Measurements from ENCODE around the gene MAGEC3.
"Not testable (repeated sequence)": the region's sequence is repeated elsewhere in the genome, so short reads cannot be mapped to it uniquely, and the experiment has no call there.

MAGEC3 gene, protein sequence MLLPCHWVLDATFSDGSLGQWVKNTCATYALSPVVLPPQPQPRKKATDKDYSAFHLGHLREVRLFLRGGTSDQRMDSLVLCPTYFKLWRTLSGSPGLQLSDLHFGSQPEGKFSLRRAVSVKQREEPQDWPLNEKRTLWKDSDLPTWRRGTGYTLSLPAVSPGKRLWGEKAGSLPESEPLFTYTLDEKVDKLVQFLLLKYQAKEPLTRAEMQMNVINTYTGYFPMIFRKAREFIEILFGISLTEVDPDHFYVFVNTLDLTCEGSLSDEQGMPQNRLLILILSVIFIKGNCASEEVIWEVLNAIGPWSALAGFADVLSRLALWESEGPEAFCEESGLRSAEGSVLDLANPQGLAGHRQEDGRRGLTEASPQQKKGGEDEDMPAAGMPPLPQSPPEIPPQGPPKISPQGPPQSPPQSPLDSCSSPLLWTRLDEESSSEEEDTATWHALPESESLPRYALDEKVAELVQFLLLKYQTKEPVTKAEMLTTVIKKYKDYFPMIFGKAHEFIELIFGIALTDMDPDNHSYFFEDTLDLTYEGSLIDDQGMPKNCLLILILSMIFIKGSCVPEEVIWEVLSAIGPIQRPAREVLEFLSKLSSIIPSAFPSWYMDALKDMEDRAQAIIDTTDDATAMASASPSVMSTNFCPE

DNA sequence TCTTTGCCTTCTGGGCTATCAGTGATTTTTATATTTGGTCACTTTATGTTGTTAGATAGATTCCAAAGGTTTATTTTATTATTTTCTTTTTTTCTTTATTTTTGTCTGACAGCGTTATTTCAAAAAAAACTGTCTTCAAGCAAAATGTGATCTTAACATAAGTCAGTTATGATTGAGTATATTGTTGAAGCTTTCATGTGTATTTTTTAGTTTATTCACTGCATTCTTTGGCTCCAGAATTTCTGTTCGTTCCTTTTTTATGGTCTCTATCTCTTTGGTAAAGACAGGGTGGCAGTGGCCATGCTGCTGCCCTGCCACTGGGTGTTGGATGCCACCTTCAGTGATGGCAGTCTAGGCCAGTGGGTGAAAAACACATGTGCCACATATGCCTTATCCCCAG is at the start of gene MAGEC3:
TSS of gene MAGEC3 (plus strand) at position 301 of the 400 bp plus-strand sequence. CDS start at position 301, 0 bp downstream.
- DNase-seq: no peak

DNA sequence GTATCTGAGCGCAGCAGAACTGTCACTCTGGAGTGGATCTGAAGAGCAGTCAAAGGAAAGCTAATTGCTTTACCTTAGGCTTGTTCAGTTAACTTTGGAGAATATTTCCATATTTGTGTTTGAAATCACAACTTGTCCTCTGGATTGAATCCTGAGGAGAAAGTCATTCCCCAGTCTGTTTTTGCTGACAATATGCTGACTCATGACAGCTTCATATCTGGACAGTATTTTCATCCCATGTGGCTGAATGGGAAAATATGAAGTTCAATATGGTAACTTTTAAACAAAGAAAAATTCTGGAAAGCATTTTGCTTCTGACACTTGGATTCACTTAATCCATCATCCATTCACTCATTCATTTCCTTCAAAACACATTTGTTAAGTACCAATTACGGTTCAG is 46.3 kb upstream of the MAGEC3 start:
- DNase-seq: no peak

DNA sequence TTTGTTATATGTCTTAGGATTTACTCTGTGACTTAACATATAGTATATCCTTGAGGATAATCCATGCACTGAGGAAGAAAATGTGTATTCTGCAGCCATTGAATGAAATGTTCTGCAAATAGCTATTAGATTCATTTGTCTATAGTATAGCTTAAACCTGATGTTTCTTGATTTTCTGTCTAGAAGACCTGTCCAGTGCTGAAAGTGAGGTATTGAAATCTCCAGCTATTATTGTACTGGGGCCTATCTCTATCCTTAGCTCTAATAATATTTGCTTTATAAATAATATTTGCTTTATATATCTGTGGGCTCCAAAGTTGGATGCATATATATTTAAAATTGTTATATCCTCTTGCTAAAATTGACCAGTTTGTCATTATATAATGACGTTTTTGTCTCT is 26.7 kb upstream of the MAGEC3 start:
- DNase-seq: no peak

GRCh38 chrX:141814213-141814857 is 23.8 kb upstream of the MAGEC3 start:
- no peak for DNase-seq

DNA sequence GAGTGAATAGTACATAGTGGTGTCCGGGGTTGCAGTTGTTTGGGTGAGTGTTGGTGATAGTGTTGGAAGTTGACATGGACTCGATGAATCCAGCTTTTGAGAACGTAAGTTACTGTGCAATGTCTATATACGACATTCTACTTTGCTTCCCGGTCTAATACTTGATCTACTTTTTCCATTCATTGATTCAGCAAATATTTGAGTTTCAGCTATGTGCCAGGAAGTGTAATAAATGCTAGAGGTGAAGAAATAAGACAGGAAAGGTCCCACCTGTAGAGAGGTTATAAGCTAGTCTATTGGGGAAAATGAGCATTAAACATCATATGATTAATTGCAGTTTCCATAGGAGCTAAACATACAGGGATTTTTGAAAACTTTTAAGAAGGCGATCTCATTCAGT is 22.2 kb upstream of the MAGEC3 start:
- no peak for DNase-seq

GRCh38 chrX:141832247-141832646 is 5.9 kb upstream of the MAGEC3 start:
- DNase-seq: no peak

- no peak for DNase-seq
These were observed 1.7 kb downstream of the MAGEC3 start for GRCh38 chrX:141839856-141840255.

GRCh38 chrX:141857479-141857878 is 19.4 kb downstream of the MAGEC3 start:
- no peak for DNase-seq

- no peak for DNase-seq
These were observed 41.5 kb downstream of the MAGEC3 start for GRCh38 chrX:141879616-141880015.

GRCh38 chrX:141888811-141889210 is 50.7 kb downstream of the MAGEC3 start:
- DNase-seq: not testable (repeated sequence)

GRCh38 chrX:141894733-141895132 is 56.6 kb downstream of the MAGEC3 start:
- no peak for DNase-seq

GRCh38 chrX:141897690-141898089 is 59.6 kb downstream of the MAGEC3 start:
- no peak for DNase-seq

GRCh38 chrX:141902366-141902765 is 64.2 kb downstream of the MAGEC3 start:
- DNase-seq: no peak

GRCh38 chrX:141903400-141904155 is 65.5 kb downstream of the MAGEC3 start, which contains the start of gene MAGEC1:
Gene MAGEC1 (plus strand): TSS chrX:141903894. CDS start chrX:141905073, 1,179 bp downstream.
- DNase-seq: no peak

DNA sequence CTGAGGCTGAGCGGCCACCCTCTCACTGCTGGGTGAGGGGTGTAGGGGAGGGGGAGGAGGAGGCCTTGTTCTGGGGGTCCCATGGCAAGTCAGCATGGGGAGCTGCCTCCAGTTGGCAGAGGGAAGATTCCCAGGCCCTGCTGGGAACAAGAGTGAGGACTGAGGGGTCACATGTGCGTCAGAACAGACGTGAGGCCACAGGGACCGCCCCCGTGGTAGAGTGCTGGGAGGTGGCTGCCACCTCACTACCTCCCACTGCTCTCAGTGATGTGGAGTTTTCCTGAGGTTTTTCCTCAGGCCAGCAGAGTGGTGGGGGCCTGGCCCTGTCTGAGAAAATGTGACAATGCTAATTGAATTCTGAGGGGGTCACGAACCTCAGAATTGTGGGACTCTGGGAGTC is 66.1 kb downstream of the MAGEC3 start:
- no peak for DNase-seq

GRCh38 chrX:141917801-141918200 is 79.7 kb downstream of the MAGEC3 start:
- no peak for DNase-seq

- no peak for DNase-seq
These were observed 86.2 kb downstream of the MAGEC3 start for GRCh38 chrX:141924293-141924692.

DNA sequence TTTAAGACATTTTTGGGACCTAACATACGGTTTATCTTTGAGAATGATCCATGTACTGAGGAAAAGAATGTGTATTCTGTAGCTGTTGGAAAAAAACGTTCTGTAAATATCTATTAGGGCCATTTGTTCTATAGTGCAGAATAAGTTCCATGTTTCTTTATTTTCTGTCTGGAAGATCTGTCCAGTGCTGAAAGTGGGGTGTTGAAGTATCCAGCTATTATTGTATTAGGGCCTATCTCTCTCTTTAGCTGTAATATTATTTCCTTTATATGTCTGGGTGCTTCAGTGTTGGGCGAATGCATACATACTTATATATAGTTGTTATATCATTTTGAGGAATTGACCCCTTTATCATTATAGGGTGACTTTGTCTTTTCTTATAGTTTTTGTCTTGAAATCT is 90.3 kb downstream of the MAGEC3 start:
- no peak for DNase-seq

- no peak for DNase-seq
These were observed 96.0 kb downstream of the MAGEC3 start for GRCh38 chrX:141934059-141934641.

- DNase-seq: no peak
These were observed 97.5 kb downstream of the MAGEC3 start for GRCh38 chrX:141935645-141936044.

DNA sequence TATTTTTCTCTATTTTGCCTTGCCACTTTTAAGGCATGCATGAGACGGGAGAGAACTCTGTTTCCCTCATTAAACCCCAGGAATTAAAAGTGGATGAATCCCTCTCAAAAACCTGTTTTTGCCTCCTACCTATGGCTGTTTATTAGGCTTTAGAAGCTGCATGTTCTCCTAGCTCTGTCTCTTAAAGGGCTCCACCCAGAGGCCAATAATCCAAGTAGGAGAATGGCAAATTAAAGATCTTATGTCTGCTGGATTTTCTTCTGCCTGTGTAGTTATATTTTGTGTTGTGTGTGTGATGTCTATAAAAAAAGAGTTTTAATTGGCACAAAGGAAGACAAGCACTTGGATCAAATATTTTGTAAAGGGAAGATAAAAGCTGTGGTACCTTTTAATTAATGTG is 98.0 kb downstream of the MAGEC3 start:
- DNase-seq: no peak

DNA sequence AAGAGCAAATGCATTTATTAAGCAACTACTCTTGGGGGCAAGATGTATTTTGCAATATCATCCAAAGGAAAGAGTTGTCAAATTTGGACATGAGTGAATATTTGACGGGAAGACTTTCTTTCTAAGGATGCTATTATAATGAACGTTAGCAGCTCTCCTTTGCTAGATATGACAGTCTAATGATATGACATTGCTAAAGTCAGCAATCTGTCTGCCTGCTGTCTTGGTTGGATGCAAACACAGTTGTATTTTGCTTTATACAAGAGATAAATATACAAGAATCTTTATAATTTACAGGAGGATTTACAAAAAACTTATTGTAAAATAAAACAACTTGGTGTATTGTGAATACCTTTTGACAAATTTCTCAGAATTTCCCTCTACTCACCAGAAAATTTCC is 103.1 kb downstream of the MAGEC3 start:
- DNase-seq: no peak

DNA sequence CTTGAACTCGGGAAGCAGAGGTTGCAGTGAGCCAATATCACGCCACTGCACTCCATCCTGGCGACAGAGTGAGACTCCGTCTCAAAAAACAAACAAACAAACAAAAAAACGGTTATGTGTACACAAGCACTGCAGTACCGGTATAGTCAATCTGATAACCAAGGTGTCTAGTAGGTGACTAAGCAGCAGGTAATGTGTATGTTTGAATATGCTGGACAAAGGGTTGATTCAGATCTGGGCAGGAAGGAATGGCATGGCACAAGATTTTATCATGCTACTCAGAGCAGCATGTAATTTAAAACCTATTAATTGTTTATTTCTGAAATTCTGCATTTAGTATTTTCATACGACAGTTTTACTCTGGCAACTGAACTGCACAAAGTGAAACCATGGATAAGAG is 107.3 kb downstream of the MAGEC3 start:
- DNase-seq: no peak

Data from NCI-H187 treated with DMSO at 0.1 percent for 48 hours (cell line).